Head of caudate nucleus (tissue), 42 donors: ENCODE data around the gene SPACDR.

Experiments
- DNase-seq, 42 donors: peaks; one replicate each; pipeline versions ENCODE4 v3.0.0 to v3.0.0-alpha.2; 2020 to 2021; ENCODE audit warnings: mixed read lengths in 7 of 42
- intact Hi-C: fragments of 100-400 bp; cut with DNase I; formaldehyde crosslinking; loops from one replicate; pipeline ENCODE4 v1.15.0; 2022

SPACDR gene

GRCh38 chr7:100486753-100487446 is 22.8 kb upstream of the SPACDR start:
- intact Hi-C loops, result no loop called here
- DNase-seq, result peak in 22 of 42 donors; percentile 28 to 81 (median 58)

- intact Hi-C loops, result no loop called here
Measured at GRCh38 chr7:100486111-100486636, 22.1 kb upstream of the SPACDR start.

DNA sequence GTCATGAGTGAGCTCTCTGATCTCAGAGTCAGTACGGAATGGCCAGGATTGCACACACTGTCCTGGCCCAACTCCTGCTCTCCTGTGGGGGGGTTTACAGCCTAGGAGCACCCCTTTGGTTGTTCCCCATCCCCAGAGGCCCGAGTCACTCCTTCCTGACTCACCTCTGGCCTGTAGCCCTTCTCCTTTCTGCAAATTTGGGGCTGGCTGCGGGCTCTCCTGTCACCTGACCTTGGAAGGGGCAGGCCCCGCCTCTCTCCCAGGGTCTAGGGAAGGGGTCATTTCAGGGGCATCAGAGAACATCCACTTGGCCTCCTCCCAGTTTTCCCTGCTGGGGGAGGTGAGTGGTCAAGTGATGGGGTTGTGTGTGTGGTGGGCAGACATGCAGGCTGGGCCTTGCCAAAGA is 21.4 kb upstream of the SPACDR start:
- DNase-seq, result no peak
- intact Hi-C loops, result no loop called here

More at GRCh38 chr7:100486111-100486636, 22.1 kb upstream of the SPACDR start:
- DNase-seq, result peak in 1 of 42 donors; percentile 8

GRCh38 chr7:100484673-100485045 is 20.6 kb upstream of the SPACDR start:
- intact Hi-C loops, result loop anchor here (5.0 kb wide), 1 partner anchor 83 kb away; no protein-coding TSS in a partner anchor
- DNase-seq, result no peak

GRCh38 chr7:100483722-100484672 is 19.9 kb upstream of the SPACDR start, which contains the start of gene NYAP1:
Gene NYAP1 (plus strand): TSS chr7:100483927. CDS start chr7:100485312, 1,385 bp downstream.
- intact Hi-C loops, result loop anchor here (2.0 to 5.0 kb wide), 2 partner anchors 15 to 83 kb away; no protein-coding TSS in a partner anchor
- DNase-seq, result peak in 39 of 42 donors; percentile 25 to 81 (median 67)

DNA sequence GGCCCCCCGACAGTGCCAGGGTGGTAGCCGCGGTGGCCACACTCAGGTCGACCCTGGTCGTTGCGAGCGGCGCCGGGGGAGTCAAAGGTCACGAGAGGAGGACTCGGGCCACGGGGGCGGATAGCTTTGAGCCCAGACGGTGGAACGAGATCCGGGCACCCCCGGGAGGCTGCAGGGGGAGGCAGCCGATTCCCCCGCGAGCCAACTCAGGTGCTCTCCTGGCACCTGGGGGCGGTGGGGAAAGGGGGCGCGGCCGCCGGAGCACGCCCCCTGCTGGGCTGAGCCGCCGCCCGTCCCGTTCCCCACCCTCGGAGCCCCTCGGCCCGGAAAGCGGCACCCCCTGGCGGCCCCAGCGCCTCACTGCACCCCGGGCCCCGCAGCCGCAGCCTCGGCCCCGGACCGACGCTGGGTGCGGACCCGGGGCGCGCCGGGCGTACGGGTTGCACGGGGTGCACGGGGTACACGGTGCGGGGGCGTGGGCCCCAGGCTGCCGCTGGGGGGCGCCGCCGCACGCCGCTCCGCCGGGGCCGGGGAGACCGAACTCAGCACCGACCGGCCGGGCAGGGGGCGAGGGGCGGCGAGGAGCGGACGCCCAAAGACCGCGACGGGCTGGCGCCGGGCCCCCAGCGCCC is 19.1 kb upstream of the SPACDR start:
- DNase-seq, result peak in 41 of 42 donors; percentile 32 to 89 (median 79)
- intact Hi-C loops, result loop anchor here (2.0 to 5.0 kb wide), 2 partner anchors 14 to 84 kb away; no protein-coding TSS in a partner anchor

GRCh38 chr7:100482728-100483089 is 18.6 kb upstream of the SPACDR start:
- intact Hi-C loops, result loop anchor here (2.0 to 5.0 kb wide), 2 partner anchors 14 to 85 kb away; no protein-coding TSS in a partner anchor
- DNase-seq, result no peak

DNA sequence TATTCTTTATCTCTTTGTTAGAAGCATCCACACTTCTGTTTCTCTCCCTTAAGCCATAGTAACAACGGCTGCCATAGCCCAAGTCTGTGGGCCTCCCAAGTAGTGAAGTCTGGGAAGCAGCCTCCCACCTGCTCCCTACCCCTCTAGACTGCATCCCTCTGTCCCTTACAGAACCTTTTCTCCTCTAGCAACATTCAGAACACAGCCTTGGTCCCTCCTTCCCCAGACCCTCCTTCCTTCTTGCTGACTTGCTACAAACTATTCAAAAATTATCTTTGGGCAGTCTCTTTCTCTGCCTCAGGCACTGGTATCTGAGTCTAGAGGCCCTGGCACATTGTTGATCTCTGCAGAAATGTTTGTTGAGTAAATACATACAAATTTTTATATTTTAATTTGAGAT is 17.4 kb upstream of the SPACDR start:
- intact Hi-C loops, result loop anchor here (5.0 kb wide), 1 partner anchor 86 kb away; no protein-coding TSS in a partner anchor

GRCh38 chr7:100478958-100479660 is 15.0 kb upstream of the SPACDR start, which contains the start of gene TSC22D4:
Gene TSC22D4 (minus strand): TSS chr7:100479214. CDS start chr7:100478038, 1,176 bp downstream.
- intact Hi-C loops, result loop anchor here (5.0 to 10.0 kb wide), 3 partner anchors 42 to 206 kb away; partner anchors contain the start of gene PPP1R35
- peak; percentile 92 to 99 (median 97) for DNase-seq

More for the DNA sequence above, 17.4 kb upstream of the SPACDR start:
- no peak for DNase-seq

- intact Hi-C loops, result loop anchor here (5.0 to 10.0 kb wide), 3 partner anchors 41 to 207 kb away; partner anchors contain the start of gene PPP1R35
- DNase-seq, result no peak
Measured at GRCh38 chr7:100477871-100478267, 13.8 kb upstream of the SPACDR start.

DNA sequence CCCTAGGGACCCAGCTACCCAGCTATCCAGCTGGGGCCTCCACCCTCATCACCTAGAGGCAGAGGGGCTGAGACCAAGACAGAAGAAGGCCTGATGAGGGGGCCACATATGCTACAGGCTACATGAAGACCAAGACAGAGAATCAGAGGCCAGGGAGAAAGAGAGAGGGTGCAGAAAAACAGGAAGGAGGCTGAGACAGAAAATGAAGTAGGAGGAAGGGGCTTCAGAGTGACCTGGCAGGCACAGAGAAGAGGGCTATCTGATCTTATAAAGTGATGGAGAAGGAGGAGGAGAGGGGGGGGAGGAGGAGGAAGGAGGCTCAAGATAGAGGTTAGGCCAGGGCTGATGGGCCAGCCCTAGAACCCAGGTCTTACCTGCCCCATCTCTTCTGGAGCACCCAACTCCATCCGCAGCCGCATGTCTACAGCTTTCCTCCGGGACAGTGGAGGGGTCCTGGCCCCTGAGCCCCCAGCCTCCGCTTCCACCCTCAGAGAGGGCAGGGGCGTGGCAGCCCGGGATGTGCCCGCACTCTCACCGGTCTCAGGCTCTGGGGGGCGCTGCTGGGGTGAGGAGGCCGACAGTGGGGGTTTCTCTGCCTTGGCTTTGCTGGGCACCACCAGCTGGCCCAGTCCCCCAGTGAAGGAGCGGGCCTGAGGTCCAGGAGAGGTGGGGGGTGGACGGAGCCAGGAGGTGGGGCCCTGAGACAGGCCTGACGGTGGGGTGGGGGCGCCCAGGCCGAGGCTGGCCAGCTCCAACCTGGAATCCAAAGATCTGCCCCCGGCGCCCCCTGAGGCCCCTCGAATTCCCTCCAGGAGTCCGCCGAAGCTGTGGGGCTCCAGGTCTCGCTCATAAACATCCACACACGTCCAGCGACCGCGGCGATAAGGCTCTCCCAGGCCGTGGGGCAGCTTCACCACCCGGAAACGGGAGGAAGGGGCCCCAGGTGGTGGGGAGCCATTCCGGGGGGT is 13.1 kb upstream of the SPACDR start:
- peak in 2 of 42 donors; percentile 37 to 49 for DNase-seq
- intact Hi-C loops, result loop anchor here (5.0 to 10.0 kb wide), 3 partner anchors 40 to 208 kb away; partner anchors contain the start of gene PPP1R35

- intact Hi-C loops, result loop anchor here (5.0 to 10.0 kb wide), 3 partner anchors 39 to 209 kb away; partner anchors contain the start of gene PPP1R35
- DNase-seq, result no peak
Measured at GRCh38 chr7:100476101-100476780, 12.2 kb upstream of the SPACDR start.

- intact Hi-C loops, result loop anchor here (5.0 to 10.0 kb wide), 3 partner anchors 38 to 209 kb away; partner anchors contain the start of gene PPP1R35
Measured at GRCh38 chr7:100475549-100475948, 11.5 kb upstream of the SPACDR start.

DNA sequence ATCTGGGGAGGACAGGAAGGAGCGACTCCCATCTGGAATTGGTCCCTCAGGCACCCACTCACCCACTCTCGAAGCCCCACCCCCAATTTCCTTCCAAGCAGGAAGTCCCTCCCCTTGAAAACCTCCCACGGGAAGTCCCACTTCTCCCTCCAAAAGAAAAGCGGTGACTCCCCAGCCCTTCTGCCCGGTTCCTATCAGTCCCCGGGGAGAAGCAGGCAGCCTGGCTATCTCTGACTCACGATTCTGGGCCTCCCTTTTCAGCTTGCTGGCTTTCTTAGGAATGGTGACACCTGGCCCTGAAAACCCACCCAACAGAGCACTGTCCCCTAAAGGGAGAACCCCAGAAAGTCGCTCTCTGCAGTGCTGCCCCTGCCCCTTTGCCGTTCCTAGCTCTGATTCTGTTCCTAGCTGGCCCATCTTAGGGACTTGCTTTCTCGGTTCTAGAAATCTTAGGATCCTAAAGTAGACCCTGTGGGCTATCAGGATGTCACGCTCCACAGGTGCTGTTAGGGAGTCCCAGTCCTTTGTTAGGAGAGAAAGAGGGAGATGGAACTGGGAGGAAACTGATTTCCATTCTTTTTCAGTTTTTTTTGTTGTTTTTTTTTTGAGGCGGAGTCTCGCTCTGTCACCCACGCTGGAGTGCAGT is 8.9 kb upstream of the SPACDR start:
- intact Hi-C loops, result loop anchor here (10.0 kb wide), 1 partner anchor 212 kb away; no protein-coding TSS in a partner anchor
- DNase-seq, result no peak

More at GRCh38 chr7:100475549-100475948, 11.5 kb upstream of the SPACDR start:
- peak in 3 of 42 donors; percentile 28 to 43 (median 38) for DNase-seq
